Spleen (tissue), 7 donors: Measurements from ENCODE around the gene RPL37.

Experiments
- POLR2A ChIP-seq, 3 donors: fragments of 450-650 bp; IDR thresholded peaks; one replicate each; pipeline ENCODE4 v1.5.1; 2017; ENCODE audit warnings: antibody characterized with exemption in 3 of 3, mild to moderate bottlenecking in 1 of 3
- POLR2AphosphoS5 ChIP-seq, 3 donors: sonication (generic); formaldehyde crosslinking; IDR thresholded peaks; one replicate each; pipeline ENCODE4 v1.5.1; 2017; ENCODE audit warnings: antibody characterized with exemption in 3 of 3
- TF ChIP-seq, protein P1 (sequence below), 11 experiments: fragments of 200-600 bp in 7 of 11; fragments of 450-650 bp in 4 of 11; sonication (generic) in 4 of 11; IDR thresholded peaks in 8 of 11; conservative IDR thresholded peaks in 3 of 11; 1 replicate in 7 of 11; 2 replicates in 4 of 11; pipeline versions ENCODE4 v1.4.0 to v1.8.0; 2016 to 2021; ENCODE audit warnings: antibody characterized with exemption in 11 of 11, inconsistent platforms in 4 of 11, mild to moderate bottlenecking in 1 of 11
- donor health status: DM: no; HTN: no; CAD: no; lungs with moderate emphysema.
- donor health status: DM: no; HTN: no; CAD: no.
- donor health status: DM: no; HTN: no; CAD: no.

DNA sequence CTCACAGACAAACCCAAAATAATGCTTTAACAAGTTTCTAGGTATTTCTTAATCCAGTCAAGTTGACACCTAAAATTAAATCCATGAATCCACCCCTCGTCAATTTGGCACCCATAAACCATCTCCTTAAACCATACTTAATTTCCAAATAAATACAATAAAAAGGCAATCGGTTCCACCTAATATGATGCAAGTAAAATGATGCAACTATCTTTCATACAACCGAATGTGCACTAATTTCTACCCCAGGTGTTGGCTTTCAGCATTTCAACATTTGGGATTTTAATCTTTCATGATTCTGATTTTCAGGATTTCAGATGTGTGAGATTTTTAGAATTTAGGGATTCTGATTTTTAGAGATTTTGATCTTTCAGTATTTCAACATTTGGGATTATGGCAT is 54.2 kb downstream of the RPL37 start:
- no peak for TF ChIP-seq POLR2A (IDR thresholded peaks at IDR 0.05)
- TF ChIP-seq, protein P1, sequence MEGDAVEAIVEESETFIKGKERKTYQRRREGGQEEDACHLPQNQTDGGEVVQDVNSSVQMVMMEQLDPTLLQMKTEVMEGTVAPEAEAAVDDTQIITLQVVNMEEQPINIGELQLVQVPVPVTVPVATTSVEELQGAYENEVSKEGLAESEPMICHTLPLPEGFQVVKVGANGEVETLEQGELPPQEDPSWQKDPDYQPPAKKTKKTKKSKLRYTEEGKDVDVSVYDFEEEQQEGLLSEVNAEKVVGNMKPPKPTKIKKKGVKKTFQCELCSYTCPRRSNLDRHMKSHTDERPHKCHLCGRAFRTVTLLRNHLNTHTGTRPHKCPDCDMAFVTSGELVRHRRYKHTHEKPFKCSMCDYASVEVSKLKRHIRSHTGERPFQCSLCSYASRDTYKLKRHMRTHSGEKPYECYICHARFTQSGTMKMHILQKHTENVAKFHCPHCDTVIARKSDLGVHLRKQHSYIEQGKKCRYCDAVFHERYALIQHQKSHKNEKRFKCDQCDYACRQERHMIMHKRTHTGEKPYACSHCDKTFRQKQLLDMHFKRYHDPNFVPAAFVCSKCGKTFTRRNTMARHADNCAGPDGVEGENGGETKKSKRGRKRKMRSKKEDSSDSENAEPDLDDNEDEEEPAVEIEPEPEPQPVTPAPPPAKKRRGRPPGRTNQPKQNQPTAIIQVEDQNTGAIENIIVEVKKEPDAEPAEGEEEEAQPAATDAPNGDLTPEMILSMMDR (IDR thresholded peaks at IDR 0.05 in 8 of 11, conservative IDR thresholded peaks at IDR 0.05 in 3 of 11): no peak
- no peak for TF ChIP-seq POLR2AphosphoS5 (IDR thresholded peaks at IDR 0.05)
